Measurements from ENCODE around the gene TUBB.

DNA sequence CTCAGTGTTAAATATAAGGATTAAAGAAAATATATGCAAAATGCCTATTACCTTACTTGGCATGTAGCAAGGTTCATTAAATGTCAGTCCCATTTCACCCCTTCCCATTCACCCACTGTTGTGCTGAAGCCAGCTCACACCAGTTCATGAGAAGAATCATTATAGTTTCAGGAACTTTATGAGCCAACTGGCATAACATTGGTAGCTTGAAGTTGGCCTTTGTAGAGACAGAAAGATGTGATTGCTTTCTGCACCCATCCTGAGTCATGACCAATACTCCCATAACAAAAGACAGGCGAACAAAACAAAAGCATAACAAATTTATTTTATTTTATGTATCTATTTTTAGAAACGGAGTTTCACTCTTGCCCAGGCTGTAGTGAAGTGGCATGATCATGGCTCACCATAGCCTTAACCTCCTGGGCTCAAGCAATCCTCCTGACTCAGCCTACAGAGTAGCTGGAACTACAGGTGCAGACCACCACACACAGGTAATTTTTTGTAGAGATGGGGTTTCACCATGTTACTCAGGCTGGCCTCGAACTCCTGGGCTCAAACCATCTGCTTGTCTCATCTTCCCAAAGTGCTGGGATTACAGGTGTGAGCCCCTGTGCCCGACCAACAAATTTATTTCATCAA lies 41.8 kb downstream of the TUBB start:
- TF ChIP-seq POLR2A (IDR thresholded peaks at IDR 0.05) (no peak), CTCF (IDR thresholded peaks at IDR 0.05) (no peak)

Data from esophagus squamous epithelium (tissue), 4 donors.